Measurements from ENCODE around the gene GPANK1. TPM values are rescaled to one million over a fixed set of nuclear protein-coding genes. Genes with fewer than 3 reads are reported as not detected.

Gene GPANK1
- total RNA-seq, 1 donor from 2014 or later = 21.0 TPM

DNA sequence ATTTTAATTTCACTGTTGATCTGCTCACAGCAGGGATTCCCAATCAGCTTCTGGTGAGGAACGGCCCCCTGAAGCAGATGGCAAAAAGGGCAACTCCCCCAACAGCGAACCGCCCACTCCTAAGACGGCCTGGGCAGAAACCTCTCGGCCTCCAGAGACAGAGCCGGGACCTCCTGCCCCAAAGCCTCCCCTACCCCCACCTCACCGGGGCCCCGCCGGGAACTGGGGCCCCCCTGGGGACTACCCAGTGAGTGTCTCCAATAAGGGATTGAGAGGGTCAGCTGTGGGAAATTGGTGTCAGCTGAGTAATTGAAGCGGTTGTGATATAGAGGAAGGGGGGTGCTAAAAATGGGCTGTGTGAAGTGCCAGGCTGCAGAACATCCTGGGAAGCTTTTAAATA lies 37.8 kb downstream of the GPANK1 start:
- Histone ChIP-seq H3K79me2 (ENCODE audit: low read depth) (peaks cover 82% of the 10 kb centered on the region), H3K4me2 (no peak overlapping the region), H3K4me1 (peaks cover 11% of the 10 kb centered on the region), H3K27me3 (no peaks in the 10 kb centered on the region), H3K9ac (no peak overlapping the region), H3F3A (ENCODE audit: low read depth) (peaks cover 55% of the 10 kb centered on the region), H3K9me3 (ENCODE audit: low read depth) (no peaks in the 10 kb centered on the region), H3K27ac (no peak overlapping the region), H3K4me3 (no peak overlapping the region), H2AFZ (replicated peaks) (no peak overlapping the region), H3K36me3 (peaks cover 39% of the 10 kb centered on the region), H4K20me1 (ENCODE audit: low read depth) (peaks cover 91% of the 10 kb centered on the region)
- no peak for DNase-seq (ENCODE audit: low spot score)
- Mint-ChIP-seq H3K27ac (no peak overlapping the region), H3K27me3 (ENCODE audit: insufficient read depth, low read depth) (peaks cover 13% of the 10 kb centered on the region), H3K4me3 (no peak overlapping the region), H3K9me3 (no peaks in the 10 kb centered on the region), H3K4me1 (peaks cover 10% of the 10 kb centered on the region), H3K36me3 (peaks cover 72% of the 10 kb centered on the region)
- no peak for TF ChIP-seq EZH2 (IDR thresholded peaks at IDR 0.05)
- TF ChIP-seq CTCF (IDR thresholded peaks at IDR 0.05) = no peak
- TF ChIP-seq EZH2phosphoT487 (IDR thresholded peaks at IDR 0.05) = no peak

- Mint-ChIP-seq H3K4me3 (peak overlapping the region; percentile 14), H3K27ac (no peak overlapping the region), H3K36me3 (peaks cover 53% of the 10 kb centered on the region), H3K9me3 (no peaks in the 10 kb centered on the region), H3K4me1 (peaks cover 18% of the 10 kb centered on the region), H3K27me3 (ENCODE audit: insufficient read depth, low read depth) (peaks cover 7% of the 10 kb centered on the region)
- Histone ChIP-seq H3K27ac (no peak overlapping the region), H3K4me2 (no peak overlapping the region), H3K36me3 (peaks cover 37% of the 10 kb centered on the region), H3K9ac (no peak overlapping the region), H3K4me1 (peaks cover 11% of the 10 kb centered on the region), H4K20me1 (ENCODE audit: low read depth) (peaks cover 66% of the 10 kb centered on the region), H3K79me2 (ENCODE audit: low read depth) (peaks cover 89% of the 10 kb centered on the region), H3K9me3 (ENCODE audit: low read depth) (no peaks in the 10 kb centered on the region), H3F3A (ENCODE audit: low read depth) (peaks cover 59% of the 10 kb centered on the region), H3K27me3 (no peaks in the 10 kb centered on the region), H3K4me3 (no peak overlapping the region), H2AFZ (replicated peaks) (no peak overlapping the region)
- no peak for TF ChIP-seq EZH2 (IDR thresholded peaks at IDR 0.05)
- TF ChIP-seq CTCF (IDR thresholded peaks at IDR 0.05) = no peak
- no peak for TF ChIP-seq EZH2phosphoT487 (IDR thresholded peaks at IDR 0.05)
- no peak for DNase-seq (ENCODE audit: low spot score)
Observed at GRCh38 chr6:31624070-31624469, 40.7 kb downstream of the GPANK1 start.

GRCh38 chr6:31622684-31623091 lies 42.1 kb downstream of the GPANK1 start:
- Histone ChIP-seq H3K27me3 (no peaks in the 10 kb centered on the region), H3K4me1 (peaks cover 11% of the 10 kb centered on the region), H3K36me3 (peaks cover 32% of the 10 kb centered on the region), H2AFZ (replicated peaks) (no peak overlapping the region), H3F3A (ENCODE audit: low read depth) (peaks cover 62% of the 10 kb centered on the region), H3K27ac (peak overlapping the region; percentile 6), H3K4me2 (peak overlapping the region; percentile 93), H3K79me2 (ENCODE audit: low read depth) (peaks cover 76% of the 10 kb centered on the region), H3K9me3 (ENCODE audit: low read depth) (no peaks in the 10 kb centered on the region), H3K4me3 (peak overlapping the region; percentile 89), H3K9ac (peak overlapping the region; percentile 97), H4K20me1 (ENCODE audit: low read depth) (peaks cover 54% of the 10 kb centered on the region)
- Mint-ChIP-seq H3K27me3 (ENCODE audit: insufficient read depth, low read depth) (peaks cover 6% of the 10 kb centered on the region), H3K4me3 (peak overlapping the region; percentile 91), H3K4me1 (peaks cover 18% of the 10 kb centered on the region), H3K36me3 (peaks cover 43% of the 10 kb centered on the region), H3K9me3 (no peaks in the 10 kb centered on the region), H3K27ac (peak overlapping the region; percentile 38)
- TF ChIP-seq CTCF (IDR thresholded peaks at IDR 0.05) (no peak), EZH2 (IDR thresholded peaks at IDR 0.05) (no peak), EZH2phosphoT487 (IDR thresholded peaks at IDR 0.05) (no peak)
- no peak for DNase-seq (ENCODE audit: low spot score)

Data from neural progenitor cell (in vitro differentiated cells).